Neural crest cell (in vitro differentiated cells): ENCODE results near the gene PIP4K2A. TPM values are rescaled to one million over a fixed set of nuclear protein-coding genes. Genes with fewer than 3 reads are reported as not detected.

ENCODE experiments used
- DNase-seq: peaks from one replicate; pipeline ENCODE4 v3.0.0; 2021; ENCODE audit warnings: low read depth, mixed read lengths, low spot score
- H3K27ac Mint-ChIP-seq: one replicate; pipeline ENCODE4 v1.8.0; 2021; ENCODE audit warnings: mild to moderate bottlenecking, mixed read lengths; ENCODE audit not compliant: unreplicated experiment
- H3K27me3 Mint-ChIP-seq: 2 replicates; pipeline ENCODE4 v1.8.0; 2021; ENCODE audit warnings: low read depth, mild to moderate bottlenecking, mixed read lengths
- H3K36me3 Mint-ChIP-seq: 2 replicates; pipeline ENCODE4 v1.8.0; 2021; ENCODE audit warnings: low read depth, mild to moderate bottlenecking, mixed read lengths
- H3K4me1 Mint-ChIP-seq: 2 replicates; pipeline ENCODE4 v1.8.0; 2021; ENCODE audit warnings: mixed read lengths
- H3K4me3 Mint-ChIP-seq: one replicate; pipeline ENCODE4 v1.8.0; 2021; ENCODE audit warnings: mild to moderate bottlenecking, mixed read lengths
- H3K9me3 Mint-ChIP-seq: 2 replicates; pipeline ENCODE4 v1.8.0; 2021; ENCODE audit warnings: mixed read lengths
- total RNA-seq: library from RNA; stranded (reverse); gene quantifications from 2 replicates; pipeline ENCODE4 v1.2.1, GENCODE V29; 2021
- TF ChIP-seq, protein P1 (sequence below): fragments of 200-600 bp; sonication (generic); conservative IDR thresholded peaks from 2 replicates; pipeline ENCODE4 v1.5.0; 2021; ENCODE audit warnings: antibody characterized with exemption, mild to moderate bottlenecking

Gene PIP4K2A
- total RNA-seq, 1 donor from 2014 or later: 28.7 TPM

DNA sequence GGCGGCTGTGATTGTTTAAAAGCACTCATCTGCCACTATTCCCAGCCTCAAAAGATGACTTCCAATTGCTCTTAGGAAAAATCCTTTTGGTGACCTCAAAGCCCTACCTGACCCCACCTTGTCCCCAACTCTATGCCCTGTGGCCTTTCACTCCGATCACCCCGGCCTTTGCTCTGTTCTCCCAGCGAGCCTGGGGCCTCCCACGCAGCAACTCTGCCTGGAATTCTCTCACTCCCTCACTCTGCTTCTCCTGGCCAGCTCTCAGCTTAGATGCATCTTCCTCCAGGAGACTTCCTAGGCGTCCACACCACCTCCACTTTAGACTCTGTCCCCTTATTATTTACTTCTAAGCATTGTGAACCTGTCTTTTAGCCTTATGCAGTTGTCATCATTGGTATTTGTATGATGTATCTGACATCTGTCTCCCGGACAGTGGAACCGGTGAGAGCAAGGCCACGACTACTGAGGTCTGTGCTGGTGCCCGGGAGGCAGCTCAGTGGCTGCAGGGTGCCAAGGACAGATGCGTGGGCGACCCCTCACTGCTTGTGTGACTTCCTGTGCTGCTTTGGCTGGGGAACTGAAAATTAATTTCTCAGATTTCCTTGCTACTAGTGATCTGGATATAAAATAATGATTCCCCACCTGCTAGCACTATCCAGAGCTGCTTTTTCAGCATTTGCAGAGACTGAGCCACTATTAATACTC, 63.0 kb downstream of the PIP4K2A start:
- H3K27ac Mint-ChIP-seq: peak overlapping the region; percentile 10
- TF ChIP-seq, protein P1, sequence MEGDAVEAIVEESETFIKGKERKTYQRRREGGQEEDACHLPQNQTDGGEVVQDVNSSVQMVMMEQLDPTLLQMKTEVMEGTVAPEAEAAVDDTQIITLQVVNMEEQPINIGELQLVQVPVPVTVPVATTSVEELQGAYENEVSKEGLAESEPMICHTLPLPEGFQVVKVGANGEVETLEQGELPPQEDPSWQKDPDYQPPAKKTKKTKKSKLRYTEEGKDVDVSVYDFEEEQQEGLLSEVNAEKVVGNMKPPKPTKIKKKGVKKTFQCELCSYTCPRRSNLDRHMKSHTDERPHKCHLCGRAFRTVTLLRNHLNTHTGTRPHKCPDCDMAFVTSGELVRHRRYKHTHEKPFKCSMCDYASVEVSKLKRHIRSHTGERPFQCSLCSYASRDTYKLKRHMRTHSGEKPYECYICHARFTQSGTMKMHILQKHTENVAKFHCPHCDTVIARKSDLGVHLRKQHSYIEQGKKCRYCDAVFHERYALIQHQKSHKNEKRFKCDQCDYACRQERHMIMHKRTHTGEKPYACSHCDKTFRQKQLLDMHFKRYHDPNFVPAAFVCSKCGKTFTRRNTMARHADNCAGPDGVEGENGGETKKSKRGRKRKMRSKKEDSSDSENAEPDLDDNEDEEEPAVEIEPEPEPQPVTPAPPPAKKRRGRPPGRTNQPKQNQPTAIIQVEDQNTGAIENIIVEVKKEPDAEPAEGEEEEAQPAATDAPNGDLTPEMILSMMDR: no peak
- no peak overlapping the region for H3K4me3 Mint-ChIP-seq
- no peaks in the 10 kb centered on the region for H3K36me3 Mint-ChIP-seq
- H3K9me3 Mint-ChIP-seq: no peaks in the 10 kb centered on the region
- no peak for DNase-seq
- H3K27me3 Mint-ChIP-seq: no peaks in the 10 kb centered on the region
- H3K4me1 Mint-ChIP-seq: peaks cover 57% of the 10 kb centered on the region

DNA sequence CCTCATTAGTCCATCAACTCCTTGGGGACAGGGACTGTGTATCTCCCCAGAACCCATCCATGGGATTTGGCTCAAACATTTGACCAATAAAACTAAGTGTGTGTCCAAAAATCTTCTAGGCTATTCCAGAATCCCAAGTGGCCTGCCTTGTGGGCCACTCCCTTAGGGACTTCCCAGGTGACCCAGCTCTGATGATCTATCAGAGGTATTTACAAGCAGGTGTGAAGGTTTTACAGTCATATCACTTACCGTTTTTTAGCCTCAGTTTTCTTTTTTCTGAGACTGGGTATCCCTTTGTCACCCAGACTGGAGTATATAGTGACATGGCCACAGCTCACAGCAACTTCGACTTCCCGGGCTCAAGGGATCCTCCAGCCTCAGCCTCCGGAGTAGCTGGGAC, 64.4 kb downstream of the PIP4K2A start:
- H3K27ac Mint-ChIP-seq: peak overlapping the region; percentile 37
- no peaks in the 10 kb centered on the region for H3K9me3 Mint-ChIP-seq
- peaks cover 61% of the 10 kb centered on the region for H3K4me1 Mint-ChIP-seq
- TF ChIP-seq, protein P1: no peak
- no peaks in the 10 kb centered on the region for H3K36me3 Mint-ChIP-seq
- no peak overlapping the region for H3K4me3 Mint-ChIP-seq
- no peak for DNase-seq
- H3K27me3 Mint-ChIP-seq: no peaks in the 10 kb centered on the region

DNA sequence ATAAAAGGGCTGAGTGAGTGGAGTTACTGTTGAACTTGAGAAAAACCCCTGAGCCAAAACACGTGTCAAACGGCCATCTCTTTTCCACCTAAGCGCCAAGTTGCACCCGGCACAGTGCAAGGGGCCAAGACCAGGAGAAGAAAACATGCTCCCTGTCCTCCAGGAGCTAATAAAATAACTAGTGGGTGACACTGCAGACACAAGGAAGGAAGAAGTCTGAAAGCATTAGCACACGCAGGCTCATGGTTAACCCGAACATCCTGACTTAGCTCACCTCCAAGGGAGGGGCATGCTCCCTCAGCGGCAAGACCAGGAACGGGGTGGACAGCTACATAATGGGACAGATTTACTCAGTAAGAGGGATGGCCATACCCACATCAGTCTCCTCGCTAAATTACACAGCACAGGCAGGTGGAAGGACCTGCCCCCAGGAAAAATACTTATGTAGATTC, 65.0 kb downstream of the PIP4K2A start:
- Mint-ChIP-seq H3K27me3 (no peaks in the 10 kb centered on the region), H3K4me3 (no peak overlapping the region), H3K4me1 (peaks cover 58% of the 10 kb centered on the region), H3K9me3 (no peaks in the 10 kb centered on the region), H3K27ac (no peak overlapping the region), H3K36me3 (no peaks in the 10 kb centered on the region)
- no peak for DNase-seq
- TF ChIP-seq, protein P1: no peak

DNA sequence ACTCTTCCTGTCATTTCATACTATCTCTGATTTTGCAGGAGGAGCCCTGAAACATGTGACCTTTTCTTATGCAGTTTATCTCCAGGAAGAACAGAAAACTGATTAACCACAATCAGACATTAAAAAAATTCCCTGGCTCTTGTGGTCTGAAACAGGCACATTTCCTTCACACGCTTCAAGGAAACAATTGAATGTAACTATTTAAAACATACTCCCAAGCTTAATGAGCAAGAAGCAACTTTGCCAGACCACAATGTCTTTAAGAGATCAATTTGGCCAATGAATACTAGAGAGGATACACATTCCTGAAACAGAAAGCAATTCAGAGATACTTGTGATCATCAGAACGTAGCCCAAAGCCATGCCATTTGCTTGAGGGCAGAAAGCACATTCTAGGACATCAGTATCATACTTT, 65.8 kb downstream of the PIP4K2A start:
- no peaks in the 10 kb centered on the region for H3K27me3 Mint-ChIP-seq
- no peaks in the 10 kb centered on the region for H3K9me3 Mint-ChIP-seq
- H3K4me1 Mint-ChIP-seq: peaks cover 58% of the 10 kb centered on the region
- H3K4me3 Mint-ChIP-seq: no peak overlapping the region
- TF ChIP-seq, protein P1: no peak
- no peak for DNase-seq
- H3K36me3 Mint-ChIP-seq: no peaks in the 10 kb centered on the region
- peak overlapping the region; percentile 8 for H3K27ac Mint-ChIP-seq

DNA sequence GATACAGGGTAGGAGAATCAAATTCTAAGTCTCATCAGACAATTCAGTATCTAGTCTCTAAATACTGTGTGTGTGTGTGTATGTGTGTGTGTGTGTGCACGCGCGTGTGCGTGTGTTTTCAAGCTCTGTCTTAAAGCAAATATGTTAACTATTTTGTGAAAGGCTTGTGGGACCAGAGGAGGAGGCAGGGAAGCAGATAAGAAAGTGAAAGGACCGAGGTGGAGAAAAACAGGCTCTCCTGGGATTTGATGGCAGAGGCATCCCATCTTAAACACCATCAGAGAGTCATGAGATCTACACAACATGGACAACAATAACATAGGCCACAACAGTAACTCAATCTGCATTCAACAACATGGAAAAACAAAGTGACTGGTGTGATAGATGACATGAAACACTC, 67.1 kb downstream of the PIP4K2A start:
- H3K36me3 Mint-ChIP-seq: no peaks in the 10 kb centered on the region
- peaks cover 3% of the 10 kb centered on the region for H3K9me3 Mint-ChIP-seq
- TF ChIP-seq, protein P1: no peak
- no peak for DNase-seq
- H3K27me3 Mint-ChIP-seq: no peaks in the 10 kb centered on the region
- peaks cover 56% of the 10 kb centered on the region for H3K4me1 Mint-ChIP-seq
- no peak overlapping the region for H3K4me3 Mint-ChIP-seq
- no peak overlapping the region for H3K27ac Mint-ChIP-seq
